GM12878 (cell line): Measurements from ENCODE around the gene PPM1A. TPM values are rescaled to one million over a fixed set of nuclear protein-coding genes. Genes with fewer than 3 reads are reported as not detected.

ENCODE experiments used
- BCL11A ChIP-seq: IDR thresholded peaks from 2 replicates; pipeline ENCODE4 v1.6.1; 2011; ENCODE audit warnings: low read depth, low read length
- BHLHE40 ChIP-seq, 2 experiments: fragments of 450-650 bp in 1 of 2; IDR thresholded peaks; 2 replicates each; pipeline ENCODE4 v1.6.1; 2011 to 2017; ENCODE audit warnings: low read depth in 2 of 2, borderline replicate concordance in 1 of 2, improper control_type of control experiment in 1 of 2, low read length in 1 of 2, mild to moderate bottlenecking in 1 of 2
- CHD2 ChIP-seq: IDR thresholded peaks from 2 replicates; pipeline ENCODE4 v1.6.1; 2011; ENCODE audit warnings: low read depth, low read length, improper control_type of control experiment, borderline replicate concordance
- EED ChIP-seq: sonication (generic); IDR thresholded peaks from 2 replicates; pipeline ENCODE4 v1.6.1; 2016; ENCODE audit warnings: antibody characterized with exemption, low read depth
- GABPA ChIP-seq: IDR thresholded peaks from 2 replicates; pipeline ENCODE4 v1.6.1; 2014; ENCODE audit warnings: antibody characterized with exemption, low read depth, mild to moderate bottlenecking, inconsistent platforms
- GATAD2B ChIP-seq: fragments of 450-650 bp; conservative IDR thresholded peaks from 2 replicates; pipeline ENCODE4 v1.6.1; 2017; ENCODE audit warnings: low read depth, mild to moderate bottlenecking, moderate library complexity
- HDAC6 ChIP-seq: fragments of 200-600 bp; sonication (generic); IDR thresholded peaks from one replicate; pipeline ENCODE4 v1.8.0; 2017; ENCODE audit warnings: antibody characterized with exemption; ENCODE audit not compliant: unreplicated experiment
- MTA2 ChIP-seq: fragments of 450-650 bp; IDR thresholded peaks from 2 replicates; pipeline ENCODE4 v1.6.1; 2016; ENCODE audit warnings: low read depth, mild to moderate bottlenecking, moderate library complexity
- MTA3 ChIP-seq: IDR thresholded peaks from 2 replicates; pipeline ENCODE4 v1.6.1; 2012; ENCODE audit warnings: low read length, inconsistent platforms, borderline replicate concordance
- MXI1 ChIP-seq: fragments of 150-350 bp; IDR thresholded peaks from 2 replicates; pipeline ENCODE4 v1.6.1; 2011; ENCODE audit warnings: low read depth, mild to moderate bottlenecking, inconsistent platforms, low read length, improper control_type of control experiment
- MYB ChIP-seq: fragments of 150-350 bp; IDR thresholded peaks from 2 replicates; pipeline ENCODE4 v1.6.1; 2014; ENCODE audit warnings: mild to moderate bottlenecking, low read depth, low read length, borderline replicate concordance
- NFIC ChIP-seq: IDR thresholded peaks from 2 replicates; pipeline ENCODE4 v1.6.1; 2012; ENCODE audit warnings: low read depth, mild to moderate bottlenecking, inconsistent platforms, low read length, moderate library complexity
- PML ChIP-seq: IDR thresholded peaks from 2 replicates; pipeline ENCODE4 v1.6.1; 2012; ENCODE audit warnings: low read length, inconsistent platforms
- RB1 ChIP-seq: fragments of 450-650 bp; formaldehyde crosslinking; IDR thresholded peaks from 2 replicates; pipeline ENCODE4 v1.6.1; 2017; ENCODE audit warnings: mild to moderate bottlenecking, borderline replicate concordance
- SMC3 ChIP-seq: IDR thresholded peaks from 2 replicates; pipeline ENCODE4 v1.6.1; 2011; ENCODE audit warnings: low read length, improper control_type of control experiment, borderline replicate concordance
- ZBED1 ChIP-seq: IDR thresholded peaks from 2 replicates; pipeline ENCODE4 v1.6.1; 2016; ENCODE audit warnings: borderline replicate concordance
- polyA plus RNA-seq, 11 experiments: library from polyadenylated mRNA; depleted of rRNA in 4 of 11; unstranded in 6 of 11; stranded (reverse) in 5 of 11; fragments of >200 nt; fragmentation: Nextera tagmentation in 4 of 11; fragmentation: Illumina TruSeq in 1 of 11; extraction: Ambion mirVana in 4 of 11; extraction: Trizol in 1 of 11; gene quantifications; 1 replicate in 1 of 11; 2 replicates in 10 of 11; pipeline versions ENCODE4 v1.2.1 to v1.2.3, GENCODE V29; 2011 to 2016; ENCODE audit warnings: inconsistent platforms in 2 of 11, missing spikeins in 2 of 11, low read depth in 1 of 11
- total RNA-seq, 4 experiments: library from RNA; depleted of rRNA in 3 of 4; stranded (reverse); fragments of >200 nt in 3 of 4; fragmentation: Illumina TruSeq in 1 of 4; extraction: Trizol in 1 of 4; gene quantifications; 2 replicates each; pipeline versions ENCODE4 v1.2.1 to v1.2.3, GENCODE V29; 2013 to 2021
- TF ChIP-seq, protein P1 (sequence below): fragments of 450-650 bp; IDR thresholded peaks from 2 replicates; pipeline ENCODE4 v1.6.1; 2017; ENCODE audit warnings: mild to moderate bottlenecking, moderate library complexity
- TF ChIP-seq, protein P2 (sequence below): fragments of 450-650 bp; conservative IDR thresholded peaks from 2 replicates; pipeline ENCODE4 v1.6.1; 2017; ENCODE audit warnings: mild to moderate bottlenecking, moderate library complexity
- TF ChIP-seq, protein P3 (sequence below): IDR thresholded peaks from 2 replicates; pipeline ENCODE4 v1.6.1; 2011; ENCODE audit warnings: borderline replicate concordance, low read depth, mild to moderate bottlenecking, moderate library complexity, mixed read lengths, low read length; ENCODE audit not compliant: insufficient read depth; ENCODE audit errors: extremely low read length
- TF ChIP-seq, protein P4 (sequence below): fragments of 450-650 bp; IDR thresholded peaks from 2 replicates; pipeline ENCODE4 v1.6.1; 2017; ENCODE audit warnings: mild to moderate bottlenecking, low read depth, inconsistent platforms; ENCODE audit not compliant: poor library complexity, severe bottlenecking

PPM1A gene
- total and polyA plus RNA-seq, 10 of the 15 experiments (the other 5 are each of a cell fraction or from before 2014, with no cell fraction given): 16.8 to 124 (median 47.0) TPM

DNA sequence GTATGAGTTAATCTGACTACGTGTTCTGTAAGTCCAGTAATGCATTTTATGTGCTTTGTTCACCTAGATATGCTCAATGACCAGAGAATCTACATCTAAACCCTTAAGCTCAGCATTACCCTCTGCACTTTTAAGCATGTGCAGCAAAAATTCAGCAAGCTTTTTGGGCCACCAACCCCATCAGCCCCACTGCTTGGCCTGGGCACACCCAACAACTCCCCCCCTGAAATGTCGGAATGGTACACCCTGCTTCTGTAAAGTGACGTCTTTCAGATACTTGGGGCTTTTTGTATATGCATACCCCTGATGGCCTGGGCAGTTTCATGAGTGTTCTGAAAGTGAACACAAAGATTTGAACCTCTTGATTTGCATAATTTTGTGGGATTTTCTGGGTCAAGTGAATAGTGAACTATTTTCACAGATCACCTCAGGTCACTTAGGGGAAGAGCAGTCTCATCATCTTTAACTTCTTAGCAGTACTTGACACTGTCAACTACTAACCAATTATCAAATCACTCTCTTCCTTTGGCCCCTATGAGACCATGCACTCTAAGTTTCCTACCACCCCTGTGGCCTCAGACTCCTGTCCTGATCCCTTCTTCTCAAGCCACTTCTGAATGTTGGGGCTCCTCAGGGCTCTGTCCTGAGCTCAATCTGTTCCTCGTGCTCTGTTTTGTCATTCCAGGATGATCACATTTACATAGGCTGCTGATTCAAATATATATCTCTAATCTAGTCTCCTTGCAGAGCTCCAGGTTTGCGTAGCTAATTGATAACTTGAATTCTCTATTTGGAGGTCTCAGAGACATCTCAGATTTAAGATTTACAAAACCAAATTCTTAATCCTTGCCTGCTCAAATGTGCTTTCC, 36.3 kb upstream of the PPM1A start (continued):
- TF ChIP-seq, protein P1, sequence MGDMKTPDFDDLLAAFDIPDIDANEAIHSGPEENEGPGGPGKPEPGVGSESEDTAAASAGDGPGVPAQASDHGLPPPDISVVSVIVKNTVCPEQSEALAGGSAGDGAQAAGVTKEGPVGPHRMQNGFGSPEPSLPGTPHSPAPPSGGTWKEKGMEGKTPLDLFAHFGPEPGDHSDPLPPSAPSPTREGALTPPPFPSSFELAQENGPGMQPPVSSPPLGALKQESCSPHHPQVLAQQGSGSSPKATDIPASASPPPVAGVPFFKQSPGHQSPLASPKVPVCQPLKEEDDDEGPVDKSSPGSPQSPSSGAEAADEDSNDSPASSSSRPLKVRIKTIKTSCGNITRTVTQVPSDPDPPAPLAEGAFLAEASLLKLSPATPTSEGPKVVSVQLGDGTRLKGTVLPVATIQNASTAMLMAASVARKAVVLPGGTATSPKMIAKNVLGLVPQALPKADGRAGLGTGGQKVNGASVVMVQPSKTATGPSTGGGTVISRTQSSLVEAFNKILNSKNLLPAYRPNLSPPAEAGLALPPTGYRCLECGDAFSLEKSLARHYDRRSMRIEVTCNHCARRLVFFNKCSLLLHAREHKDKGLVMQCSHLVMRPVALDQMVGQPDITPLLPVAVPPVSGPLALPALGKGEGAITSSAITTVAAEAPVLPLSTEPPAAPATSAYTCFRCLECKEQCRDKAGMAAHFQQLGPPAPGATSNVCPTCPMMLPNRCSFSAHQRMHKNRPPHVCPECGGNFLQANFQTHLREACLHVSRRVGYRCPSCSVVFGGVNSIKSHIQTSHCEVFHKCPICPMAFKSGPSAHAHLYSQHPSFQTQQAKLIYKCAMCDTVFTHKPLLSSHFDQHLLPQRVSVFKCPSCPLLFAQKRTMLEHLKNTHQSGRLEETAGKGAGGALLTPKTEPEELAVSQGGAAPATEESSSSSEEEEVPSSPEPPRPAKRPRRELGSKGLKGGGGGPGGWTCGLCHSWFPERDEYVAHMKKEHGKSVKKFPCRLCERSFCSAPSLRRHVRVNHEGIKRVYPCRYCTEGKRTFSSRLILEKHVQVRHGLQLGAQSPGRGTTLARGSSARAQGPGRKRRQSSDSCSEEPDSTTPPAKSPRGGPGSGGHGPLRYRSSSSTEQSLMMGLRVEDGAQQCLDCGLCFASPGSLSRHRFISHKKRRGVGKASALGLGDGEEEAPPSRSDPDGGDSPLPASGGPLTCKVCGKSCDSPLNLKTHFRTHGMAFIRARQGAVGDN: peak; percentile 80
- peak; percentile 53; the same call in 1 of the 2 replicates for TF ChIP-seq MTA3
- TF ChIP-seq PML: peak; percentile 80; the same call in 1 of the 2 replicates
- TF ChIP-seq ZBED1: no peak
- TF ChIP-seq, protein P2, sequence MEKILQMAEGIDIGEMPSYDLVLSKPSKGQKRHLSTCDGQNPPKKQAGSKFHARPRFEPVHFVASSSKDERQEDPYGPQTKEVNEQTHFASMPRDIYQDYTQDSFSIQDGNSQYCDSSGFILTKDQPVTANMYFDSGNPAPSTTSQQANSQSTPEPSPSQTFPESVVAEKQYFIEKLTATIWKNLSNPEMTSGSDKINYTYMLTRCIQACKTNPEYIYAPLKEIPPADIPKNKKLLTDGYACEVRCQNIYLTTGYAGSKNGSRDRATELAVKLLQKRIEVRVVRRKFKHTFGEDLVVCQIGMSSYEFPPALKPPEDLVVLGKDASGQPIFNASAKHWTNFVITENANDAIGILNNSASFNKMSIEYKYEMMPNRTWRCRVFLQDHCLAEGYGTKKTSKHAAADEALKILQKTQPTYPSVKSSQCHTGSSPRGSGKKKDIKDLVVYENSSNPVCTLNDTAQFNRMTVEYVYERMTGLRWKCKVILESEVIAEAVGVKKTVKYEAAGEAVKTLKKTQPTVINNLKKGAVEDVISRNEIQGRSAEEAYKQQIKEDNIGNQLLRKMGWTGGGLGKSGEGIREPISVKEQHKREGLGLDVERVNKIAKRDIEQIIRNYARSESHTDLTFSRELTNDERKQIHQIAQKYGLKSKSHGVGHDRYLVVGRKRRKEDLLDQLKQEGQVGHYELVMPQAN: no peak
- TF ChIP-seq HDAC6: no peak
- peak; percentile 90 to 93 for TF ChIP-seq BHLHE40 (IDR thresholded peaks at IDR 0.05; ENCODE audit: borderline replicate concordance in 1 of 2, low read depth in 2 of 2, low read length in 1 of 2)
- TF ChIP-seq RB1: peak; percentile 54; the same call in 1 of the 2 replicates
- peak; percentile 61; the same call in 1 of the 2 replicates for TF ChIP-seq BCL11A
- TF ChIP-seq MYB: no peak
- peak; percentile 43; the same call in 1 of the 2 replicates for TF ChIP-seq CHD2
- TF ChIP-seq NFIC: peak; percentile 91
- peak; percentile 84 for TF ChIP-seq MTA2
- TF ChIP-seq, protein P3, sequence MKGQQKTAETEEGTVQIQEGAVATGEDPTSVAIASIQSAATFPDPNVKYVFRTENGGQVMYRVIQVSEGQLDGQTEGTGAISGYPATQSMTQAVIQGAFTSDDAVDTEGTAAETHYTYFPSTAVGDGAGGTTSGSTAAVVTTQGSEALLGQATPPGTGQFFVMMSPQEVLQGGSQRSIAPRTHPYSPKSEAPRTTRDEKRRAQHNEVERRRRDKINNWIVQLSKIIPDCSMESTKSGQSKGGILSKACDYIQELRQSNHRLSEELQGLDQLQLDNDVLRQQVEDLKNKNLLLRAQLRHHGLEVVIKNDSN: no peak
- TF ChIP-seq GABPA: no peak
- TF ChIP-seq, protein P4, sequence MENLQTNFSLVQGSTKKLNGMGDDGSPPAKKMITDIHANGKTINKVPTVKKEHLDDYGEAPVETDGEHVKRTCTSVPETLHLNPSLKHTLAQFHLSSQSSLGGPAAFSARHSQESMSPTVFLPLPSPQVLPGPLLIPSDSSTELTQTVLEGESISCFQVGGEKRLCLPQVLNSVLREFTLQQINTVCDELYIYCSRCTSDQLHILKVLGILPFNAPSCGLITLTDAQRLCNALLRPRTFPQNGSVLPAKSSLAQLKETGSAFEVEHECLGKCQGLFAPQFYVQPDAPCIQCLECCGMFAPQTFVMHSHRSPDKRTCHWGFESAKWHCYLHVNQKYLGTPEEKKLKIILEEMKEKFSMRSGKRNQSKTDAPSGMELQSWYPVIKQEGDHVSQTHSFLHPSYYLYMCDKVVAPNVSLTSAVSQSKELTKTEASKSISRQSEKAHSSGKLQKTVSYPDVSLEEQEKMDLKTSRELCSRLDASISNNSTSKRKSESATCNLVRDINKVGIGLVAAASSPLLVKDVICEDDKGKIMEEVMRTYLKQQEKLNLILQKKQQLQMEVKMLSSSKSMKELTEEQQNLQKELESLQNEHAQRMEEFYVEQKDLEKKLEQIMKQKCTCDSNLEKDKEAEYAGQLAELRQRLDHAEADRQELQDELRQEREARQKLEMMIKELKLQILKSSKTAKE: peak; percentile 92
- no peak; the same call in 1 of the 2 replicates for TF ChIP-seq SMC3
- peak; percentile 41 for TF ChIP-seq EED
- peak; percentile 64 for TF ChIP-seq GATAD2B
- no peak for TF ChIP-seq MXI1
